GM12872 (cell line): Measurements from ENCODE around the gene CCDC93.

Source experiments
- CTCF ChIP-seq: IDR thresholded peaks from 3 replicates; pipeline ENCODE4 v1.5.1; 2011; ENCODE audit warnings: low read depth, mild to moderate bottlenecking, low read length, moderate library complexity; ENCODE audit not compliant: insufficient read depth

The CCDC93 gene

GRCh38 chr2:117984208-117984607, 29.7 kb downstream of the CCDC93 start:
- TF ChIP-seq CTCF, result no peak

- TF ChIP-seq CTCF, result no peak
Observed at GRCh38 chr2:117983040-117983439, 30.8 kb downstream of the CCDC93 start.

- TF ChIP-seq CTCF, result no peak
Observed at GRCh38 chr2:117982376-117983033, 31.4 kb downstream of the CCDC93 start.

- no peak for TF ChIP-seq CTCF
Observed at GRCh38 chr2:117981810-117982209, 32.1 kb downstream of the CCDC93 start.

GRCh38 chr2:117980783-117981676, 32.8 kb downstream of the CCDC93 start:
- TF ChIP-seq CTCF, result no peak

- TF ChIP-seq CTCF, result no peak
Observed at GRCh38 chr2:117979911-117980701, 33.8 kb downstream of the CCDC93 start.

GRCh38 chr2:117977696-117978095, 36.2 kb downstream of the CCDC93 start:
- no peak for TF ChIP-seq CTCF
